ENCODE measurements around the gene RPGRIP1. TPM values are rescaled to one million over a fixed set of nuclear protein-coding genes. Genes with fewer than 3 reads are reported as not detected.
A peak's percentile ranks its signal among the peaks of the same experiment; 100 is the strongest.

RPGRIP1 gene
- total RNA-seq, 1 experiment from 2014 or later = 0.07 TPM

GRCh38 chr14:21234112-21234511 lies 45.8 kb upstream of the RPGRIP1 start:
- Histone ChIP-seq H3K23ac (ENCODE audit: insufficient read length, low read depth, low read length) (no peak overlapping the region), H3T11ph (ENCODE audit: low read length) (no peak overlapping the region), H3K4me2 (ENCODE audit: insufficient read depth, insufficient read length, low read length) (no peak overlapping the region), H2AFZ (ENCODE audit: low read length) (no peak overlapping the region), H4K8ac (replicated peaks; ENCODE audit: insufficient read length, low read depth, low read length) (no peak overlapping the region), H3K9me3 (ENCODE audit: control insufficient read depth, low read depth, low read length) (no peaks in the 10 kb centered on the region), H3K79me1 (ENCODE audit: insufficient read depth, low read depth, low read length, poor library complexity, severe bottlenecking) (peaks cover 3% of the 10 kb centered on the region), H3K9ac (ENCODE audit: extremely low read depth, insufficient read length, low read length) (no peak overlapping the region), H3K4me1 (ENCODE audit: insufficient read depth, low read length) (no peaks in the 10 kb centered on the region), H3K79me2 (ENCODE audit: insufficient read depth, low read length) (peaks cover 64% of the 10 kb centered on the region; the same call in 1 of the 2 replicates), H2BK15ac (ENCODE audit: low read depth, low read length) (no peak overlapping the region), H3K14ac (ENCODE audit: insufficient read depth, low read length) (no peak overlapping the region), H2BK12ac (ENCODE audit: insufficient read length, low read depth, low read length) (no peak overlapping the region), H2AK5ac (ENCODE audit: insufficient read length, low read length) (no peak overlapping the region), H3K4ac (ENCODE audit: low read depth, low read length) (no peak overlapping the region), H4K91ac (ENCODE audit: insufficient read length, low read depth, low read length) (no peak overlapping the region), H4K20me1 (ENCODE audit: control insufficient read depth, insufficient read depth, insufficient read length) (no peaks in the 10 kb centered on the region), H2BK120ac (ENCODE audit: low read depth, low read length, poor library complexity, severe bottlenecking) (no peak overlapping the region), H2BK5ac (ENCODE audit: insufficient read length, low read length) (no peak overlapping the region), H3K56ac (ENCODE audit: insufficient read length, low read depth, low read length) (no peak overlapping the region), H3K18ac (ENCODE audit: insufficient read length, low read depth, low read length) (no peak overlapping the region), H3K27me3 (ENCODE audit: insufficient read depth, low read length) (no peaks in the 10 kb centered on the region), H3K27ac (ENCODE audit: insufficient read length, low read depth, low read length) (no peak overlapping the region), H3K23me2 (ENCODE audit: insufficient read length, low read depth, low read length, poor library complexity, severe bottlenecking) (no peaks in the 10 kb centered on the region), H2BK20ac (ENCODE audit: low read depth, low read length, poor library complexity, severe bottlenecking) (no peak overlapping the region), H4K5ac (ENCODE audit: insufficient read length, low read depth, low read length) (no peak overlapping the region)
- H3K27me3 Mint-ChIP-seq (ENCODE audit: low read depth) = no peaks in the 10 kb centered on the region; the same call in 1 of the 2 replicates
- H3K9me3 Mint-ChIP-seq = no peaks in the 10 kb centered on the region
- H3K4me1 Mint-ChIP-seq = peaks cover 25 to 44% of the 10 kb centered on the region in 2 experiments
- H3K36me3 Mint-ChIP-seq (ENCODE audit: insufficient read depth in 1 of 3, low read depth in 3 of 3) = peaks cover 56 to 88% (median 86%) of the 10 kb centered on the region in 3 experiments
- no peak for TF ChIP-seq CTCF (conservative IDR thresholded peaks at IDR 0.05)
- peak overlapping the region in 1 of 3 experiments; percentile 83; a peak in 2 of 7 replicates for H3K27ac Mint-ChIP-seq
- H3K4me3 Mint-ChIP-seq = no peak overlapping the region
- WGBS (ENCODE audit: extremely low coverage, insufficient read length, low lambda C conversion rate) = no CpG with 5 or more reads among the region's 5 CpGs
- DNase-seq = no peak
